ENCODE measurements around the gene C19orf38.
"Not testable (repeated sequence)": the region's sequence is repeated elsewhere in the genome, so short reads cannot be mapped to it uniquely, and the experiment has no call there.

C19orf38 gene

DNA sequence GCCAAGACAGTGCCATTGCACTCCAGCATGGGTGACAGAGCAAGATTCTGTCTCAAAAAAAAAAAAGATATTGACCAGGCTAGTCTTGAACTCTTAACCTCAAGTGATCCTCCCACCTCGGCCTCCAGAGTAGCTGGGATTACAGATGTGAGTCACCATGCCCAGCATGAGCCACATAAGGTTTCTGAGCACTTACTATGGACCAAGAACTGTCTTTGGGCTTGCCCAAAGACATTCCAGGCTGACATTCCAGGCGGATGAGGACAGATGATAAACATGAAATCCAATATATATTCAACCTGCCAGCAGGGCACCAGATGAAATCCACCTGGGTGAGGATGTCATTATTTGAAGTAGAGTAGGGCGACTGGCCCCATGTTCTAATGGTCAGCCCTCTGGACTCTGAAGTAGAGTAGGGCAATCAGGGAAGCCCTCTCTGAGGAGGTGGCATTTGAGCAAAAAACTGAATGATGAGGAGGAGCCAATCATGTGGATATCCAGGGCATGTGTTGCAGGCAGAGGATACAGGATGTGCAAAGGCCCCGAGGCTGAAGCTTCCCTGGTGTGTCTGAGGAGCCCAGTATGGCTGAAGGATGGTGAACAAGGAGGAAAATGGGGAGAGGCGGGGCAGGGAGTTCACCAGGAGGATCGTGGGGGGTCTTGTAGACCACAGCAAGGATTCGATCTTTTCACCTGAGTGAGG lies 4.0 kb downstream of the C19orf38 start:
- DNase-seq (ENCODE audit: low read depth in 3 of 3) = no peak

DNA sequence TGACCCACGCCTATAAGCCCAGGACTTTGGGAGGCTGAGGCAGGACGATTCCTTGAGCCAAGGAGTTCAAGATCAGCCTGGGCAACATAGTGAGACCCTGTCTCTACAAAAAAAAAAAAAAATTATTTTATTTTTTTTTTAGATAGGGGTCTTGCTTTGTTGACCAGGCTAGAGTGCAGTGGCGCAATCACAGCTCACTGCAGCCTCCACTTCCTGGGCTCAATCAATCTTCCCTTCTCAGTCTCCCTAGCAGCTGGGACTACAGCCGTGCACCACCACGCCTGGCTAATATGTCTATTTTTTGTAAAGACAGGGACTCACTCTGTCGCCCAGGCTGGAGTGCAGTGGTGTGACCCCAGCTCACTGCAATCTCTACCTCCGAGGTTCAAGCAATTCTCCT lies 4.7 kb downstream of the C19orf38 start:
- DNase-seq (ENCODE audit: low read depth in 3 of 3) = no peak

DNA sequence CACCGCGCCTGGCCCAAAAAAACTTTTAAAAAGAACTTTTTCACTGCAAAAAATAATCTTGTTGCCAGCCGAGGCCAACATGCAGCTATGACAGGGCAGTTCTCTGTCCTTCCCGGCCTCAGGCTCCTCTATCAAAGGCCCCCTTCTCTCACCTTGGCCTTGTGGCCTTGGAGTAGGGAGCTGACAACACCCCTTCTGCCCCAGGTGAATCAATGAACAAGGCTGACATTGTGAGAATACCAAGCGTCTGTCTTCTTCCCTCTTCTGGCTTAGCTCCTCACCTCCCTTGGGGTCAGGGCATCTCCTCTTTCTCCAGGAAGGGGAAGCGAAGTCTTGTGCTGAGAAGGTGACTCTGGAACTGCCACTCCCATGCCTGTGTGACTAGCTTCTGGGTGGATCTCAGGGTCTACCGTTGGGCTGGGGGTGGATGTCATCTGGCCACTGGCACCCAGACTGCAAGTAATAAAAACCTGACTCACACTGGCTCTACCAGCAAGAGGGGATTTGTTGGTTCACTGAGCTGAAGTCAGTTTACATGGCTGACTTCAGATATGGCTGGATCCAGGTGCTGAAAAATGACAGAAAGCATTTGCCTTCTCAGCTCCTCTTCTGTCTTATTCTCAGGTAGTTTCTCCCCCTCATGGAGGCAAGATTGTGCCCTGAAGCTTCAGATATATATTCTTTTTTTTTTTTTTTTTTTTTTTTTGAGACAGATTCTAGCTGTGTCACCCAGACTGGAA lies 6.3 kb downstream of the C19orf38 start:
- DNase-seq (ENCODE audit: low read depth in 3 of 3) = no peak

DNA sequence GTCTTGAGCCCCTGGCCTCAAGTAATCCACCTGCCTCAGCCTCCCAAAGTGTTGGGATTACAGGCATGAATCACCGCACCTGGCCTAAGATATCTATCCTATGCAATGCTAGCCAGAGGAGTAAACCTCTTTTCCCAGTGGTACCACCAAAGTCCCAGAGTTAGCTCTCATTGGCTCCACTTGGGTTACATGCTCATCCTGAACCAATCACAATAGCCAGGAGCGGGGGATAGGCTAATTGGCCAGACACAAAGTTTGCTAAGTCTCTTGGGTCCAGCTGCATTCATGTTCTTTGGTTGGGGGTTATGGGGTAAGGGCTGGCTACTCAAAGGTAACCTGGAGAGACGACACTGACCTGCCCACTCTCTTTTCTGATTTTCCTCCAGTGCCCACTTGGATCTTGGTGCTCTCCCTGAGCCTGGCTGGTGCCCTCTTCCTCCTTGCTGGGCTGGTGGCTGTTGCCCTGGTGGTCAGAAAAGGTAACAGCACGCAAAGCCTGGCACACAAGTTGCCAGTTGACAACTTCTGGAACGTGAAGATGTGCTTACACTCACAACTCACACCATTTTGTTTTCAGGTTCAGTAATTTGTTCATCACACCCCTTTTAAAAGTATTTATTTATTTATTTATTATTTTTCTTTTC lies 7.8 kb downstream of the C19orf38 start:
- DNase-seq (ENCODE audit: low read depth in 3 of 3) = no peak

DNA sequence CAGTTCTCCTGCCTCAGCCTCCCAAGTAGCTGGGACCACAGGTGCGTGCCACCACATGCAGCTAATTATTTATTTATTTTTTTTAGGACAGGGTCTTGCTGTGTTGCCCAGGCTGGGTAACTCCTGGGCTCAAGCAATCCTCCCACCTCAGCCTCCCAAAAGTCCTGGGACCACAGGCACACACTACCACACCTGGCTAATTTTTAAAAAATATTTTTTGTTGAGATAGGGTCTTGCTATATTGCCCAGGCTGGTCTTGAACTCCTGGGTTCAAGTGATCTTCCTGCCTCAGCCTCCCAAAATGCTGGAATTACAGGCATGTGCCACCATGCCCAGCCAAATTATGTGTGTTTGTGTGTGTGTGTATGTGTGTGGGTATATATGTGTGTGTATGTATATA lies 8.7 kb downstream of the C19orf38 start:
- DNase-seq (ENCODE audit: low read depth in 3 of 3) = not testable (repeated sequence)

DNA sequence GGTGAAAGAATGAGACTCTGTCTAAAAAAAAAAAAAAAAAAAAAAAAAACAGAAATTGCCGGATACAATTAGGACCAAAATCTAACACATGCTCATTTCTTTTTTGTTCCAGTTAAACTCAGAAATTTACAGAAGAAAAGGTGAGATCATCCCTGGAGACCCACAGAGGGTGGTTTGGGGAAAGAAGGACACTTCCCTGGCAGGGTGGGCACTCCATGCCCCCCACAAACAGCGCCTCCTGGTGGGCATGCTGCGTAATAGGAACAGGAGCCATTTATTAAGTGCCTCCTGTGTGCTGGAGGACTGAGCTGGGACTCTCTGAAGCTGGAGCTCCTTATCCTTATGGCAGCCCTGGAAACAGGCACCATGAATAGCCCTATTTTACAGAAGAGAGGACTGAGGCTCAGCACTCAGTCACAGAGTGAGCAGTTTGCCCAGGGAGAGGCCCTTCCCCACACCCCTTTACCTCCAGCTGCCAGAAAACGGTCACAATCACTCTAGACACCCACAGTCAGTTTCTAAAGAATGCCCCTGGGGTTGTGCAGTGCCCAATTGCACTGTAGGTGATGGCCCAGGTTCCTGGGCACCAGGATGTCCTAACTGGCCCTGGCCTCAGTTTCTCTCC lies 10.1 kb downstream of the C19orf38 start:
- DNase-seq (ENCODE audit: low read depth in 3 of 3) = no peak

DNA sequence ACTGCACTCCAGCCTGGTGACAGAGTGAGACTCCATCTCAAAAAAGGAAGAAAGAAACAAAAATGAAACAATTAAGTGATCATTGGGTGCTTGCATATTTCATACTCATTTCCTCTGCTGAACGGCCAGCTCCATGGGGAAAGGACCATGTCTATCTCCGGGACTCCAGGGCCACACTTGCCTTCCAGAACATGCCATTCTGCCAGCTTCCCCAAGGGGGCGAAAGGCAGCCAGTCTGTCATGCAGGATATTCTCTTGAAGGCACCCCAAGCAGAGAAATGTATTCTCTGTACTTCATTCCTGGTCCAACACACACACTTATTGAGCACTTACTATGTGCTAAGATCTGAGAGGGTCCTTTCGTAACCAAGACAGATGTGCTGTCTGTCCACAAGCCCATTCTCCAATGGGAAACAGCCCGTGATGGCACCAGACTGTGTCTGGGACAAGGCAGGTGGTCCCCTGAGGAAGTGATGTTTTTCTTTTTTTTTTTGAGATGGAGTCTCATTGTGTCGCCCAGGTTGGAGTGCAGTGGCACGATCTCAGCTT lies 13.0 kb downstream of the C19orf38 start:
- no peak for DNase-seq (ENCODE audit: low read depth in 3 of 3)

DNA sequence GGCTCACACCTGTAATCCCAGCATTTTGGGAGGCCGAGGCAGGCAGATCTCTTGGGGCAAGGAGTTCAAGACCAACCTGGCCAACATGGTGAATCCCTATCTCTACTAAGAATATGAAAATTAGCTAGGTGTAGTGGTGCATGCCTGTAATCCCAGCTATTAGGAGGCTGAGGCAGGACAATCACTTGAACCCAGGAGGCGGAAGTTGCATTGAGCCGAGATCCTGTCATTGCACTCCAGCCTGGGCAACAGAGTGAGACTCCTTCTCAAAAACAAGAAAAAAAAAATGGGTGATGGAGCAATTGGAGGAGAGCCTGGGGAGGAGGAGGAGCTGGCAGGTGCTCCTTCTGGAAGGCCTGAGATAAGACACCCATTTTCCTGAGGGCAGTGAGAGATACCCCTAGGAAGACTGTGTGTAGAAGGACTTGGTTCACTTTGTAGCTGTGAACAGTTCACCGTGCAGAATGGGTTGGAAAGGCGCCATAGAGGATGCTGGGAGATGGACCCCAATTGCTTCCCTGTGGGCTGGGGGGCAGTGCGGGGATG lies 14.4 kb downstream of the C19orf38 start:
- no peak for DNase-seq (ENCODE audit: low read depth in 3 of 3)

DNA sequence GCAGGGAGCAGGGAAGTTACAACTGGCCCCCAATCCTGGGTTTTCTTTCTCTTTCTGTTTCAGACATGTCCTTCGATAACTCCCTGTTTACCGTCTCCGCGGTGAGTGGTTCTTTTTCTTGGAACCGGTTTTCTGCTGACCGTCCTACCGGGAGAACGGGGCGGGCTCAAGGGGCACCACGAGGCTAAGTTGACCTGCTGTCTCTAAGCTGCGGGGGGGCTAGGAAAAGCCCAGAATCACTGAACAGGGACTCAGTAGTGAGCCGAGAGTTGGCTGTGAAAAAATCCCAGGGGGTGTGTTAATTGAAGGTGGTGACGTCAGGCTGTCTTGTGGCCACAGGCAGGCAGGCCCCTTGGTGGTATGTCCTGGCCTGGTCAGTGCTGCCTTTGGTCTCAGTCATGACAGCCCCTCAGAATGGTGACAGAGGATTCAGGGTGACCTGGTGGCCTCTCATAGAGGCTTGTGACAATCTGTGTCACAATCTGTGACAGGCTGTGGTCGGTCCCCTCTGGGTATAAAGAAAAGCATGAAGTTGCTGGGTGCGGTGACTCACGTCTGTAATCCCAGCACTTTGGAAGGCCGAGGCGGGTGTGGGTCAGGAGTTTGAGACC lies 15.0 kb downstream of the C19orf38 start:
- no peak for DNase-seq (ENCODE audit: low read depth in 3 of 3)

DNA sequence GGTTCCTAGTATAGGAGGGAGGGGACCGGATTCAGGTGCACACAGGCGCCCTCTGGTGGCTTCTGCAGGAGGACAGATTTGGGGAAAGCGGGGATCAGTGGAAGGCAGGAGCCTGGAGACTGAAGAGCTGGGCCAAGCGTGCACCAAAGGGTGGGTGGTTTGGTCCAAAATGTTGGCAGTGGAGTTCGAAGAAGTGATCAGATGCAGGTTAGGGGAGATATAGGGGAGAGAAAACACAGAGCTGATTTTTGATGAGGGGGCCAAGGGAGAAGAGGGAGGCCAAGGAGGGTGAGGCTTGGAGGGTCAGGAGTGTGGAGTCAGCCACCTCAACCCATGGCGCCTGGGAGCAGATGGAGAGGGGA lies 16.3 kb downstream of the C19orf38 start:
- DNase-seq (ENCODE audit: low read depth in 3 of 3) = peak; percentile 67 to 80 (median 73)

DNA sequence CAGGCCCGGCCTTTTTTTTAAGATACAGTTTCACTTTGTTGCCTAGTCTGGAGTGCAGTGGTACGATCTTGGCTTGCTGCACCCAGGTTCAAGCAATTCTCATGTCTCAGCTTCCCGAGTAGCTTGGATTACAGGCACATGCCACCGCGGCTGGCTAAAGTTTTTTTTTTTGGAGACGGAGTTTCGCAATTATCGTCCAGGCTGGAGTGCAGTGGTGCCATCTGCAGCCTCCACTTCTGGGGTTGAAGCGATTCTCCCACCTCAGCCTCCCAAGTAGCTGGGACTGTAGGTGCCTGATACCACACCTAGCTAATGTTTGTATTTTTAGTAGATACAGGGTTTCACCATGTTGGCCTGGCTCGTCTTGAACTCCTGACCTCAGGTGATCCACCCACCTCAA lies 18.3 kb downstream of the C19orf38 start:
- DNase-seq (ENCODE audit: low read depth in 3 of 3) = no peak

DNA sequence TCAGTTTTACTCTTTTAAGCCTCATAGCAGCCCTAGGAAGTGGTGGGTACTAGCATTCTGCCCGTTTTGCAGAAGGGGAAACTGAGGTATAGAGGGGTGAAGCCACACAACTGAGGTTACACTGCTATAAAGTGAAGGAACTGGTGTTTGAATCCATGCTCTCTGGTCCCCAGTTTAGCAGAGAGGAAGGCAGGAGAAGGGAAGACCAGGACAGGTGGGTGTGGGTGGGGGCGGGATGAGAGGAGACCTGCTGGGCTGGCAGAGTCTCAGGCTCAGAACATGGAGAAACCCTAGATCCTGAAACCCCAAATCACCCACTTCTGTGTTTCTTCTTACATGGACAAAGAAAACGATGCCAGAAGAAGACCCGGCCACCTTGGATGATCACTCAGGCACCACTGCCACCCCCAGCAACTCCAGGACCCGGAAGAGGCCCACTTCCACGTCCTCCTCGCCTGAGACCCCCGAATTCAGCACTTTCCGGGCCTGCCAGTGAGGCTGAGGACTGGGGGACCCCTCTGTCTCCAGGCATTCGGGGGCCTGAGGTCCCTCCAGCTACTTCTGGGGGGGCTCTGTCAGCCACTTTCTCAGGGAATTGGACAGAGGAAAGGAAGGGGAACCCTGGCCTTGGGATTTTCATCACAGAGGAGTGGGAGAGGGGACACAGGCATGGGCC lies 20.8 kb downstream of the C19orf38 start:
- no peak for DNase-seq (ENCODE audit: low read depth in 3 of 3)

DNA sequence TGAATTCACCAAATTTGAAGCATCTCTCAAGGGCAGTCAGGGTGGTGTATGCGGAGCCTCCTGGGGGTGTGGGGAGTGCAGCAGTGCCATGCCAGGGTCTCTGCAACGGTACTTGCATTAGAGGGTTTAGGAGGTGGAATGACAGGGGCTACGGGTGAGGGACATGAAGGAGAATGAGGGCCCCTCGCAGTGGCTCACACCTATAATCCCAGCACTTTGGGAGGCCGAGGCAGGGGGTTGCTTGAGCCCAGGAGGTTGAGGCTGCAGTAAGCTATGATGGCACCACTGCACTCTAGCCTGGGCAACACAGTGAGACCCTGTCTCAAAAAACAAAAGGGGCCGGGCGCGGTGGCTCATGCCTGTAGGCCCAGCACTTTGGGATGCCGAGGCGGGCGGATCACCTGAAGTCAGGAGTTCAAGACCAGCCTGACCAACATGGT lies 21.7 kb downstream of the C19orf38 start:
- DNase-seq (ENCODE audit: low read depth in 3 of 3) = not testable (repeated sequence)

DNA sequence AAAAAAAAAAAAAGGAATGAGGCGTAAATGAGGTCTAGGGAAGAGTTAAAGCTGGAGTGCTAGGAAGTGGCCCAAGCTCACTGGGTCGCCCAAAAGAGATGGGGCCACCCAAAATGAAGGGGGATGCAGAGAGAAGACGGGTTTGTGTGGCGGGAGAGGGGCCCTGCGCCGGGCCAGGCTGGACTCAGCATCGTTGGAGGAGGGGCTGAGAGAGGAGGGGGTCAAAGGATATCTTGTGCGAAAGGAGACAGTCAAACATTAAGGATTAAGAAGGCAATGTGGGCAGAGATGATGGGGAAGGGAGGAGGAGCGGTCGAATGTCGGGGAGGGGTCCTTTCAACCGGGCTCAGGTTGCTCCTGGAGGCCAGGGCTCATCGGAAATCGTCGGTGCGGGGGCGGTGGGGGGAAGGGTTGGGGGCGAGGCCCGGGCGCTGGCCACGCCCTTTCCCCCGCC lies 22.3 kb downstream of the C19orf38 start:
- no peak for DNase-seq (ENCODE audit: low read depth in 3 of 3)

DNA sequence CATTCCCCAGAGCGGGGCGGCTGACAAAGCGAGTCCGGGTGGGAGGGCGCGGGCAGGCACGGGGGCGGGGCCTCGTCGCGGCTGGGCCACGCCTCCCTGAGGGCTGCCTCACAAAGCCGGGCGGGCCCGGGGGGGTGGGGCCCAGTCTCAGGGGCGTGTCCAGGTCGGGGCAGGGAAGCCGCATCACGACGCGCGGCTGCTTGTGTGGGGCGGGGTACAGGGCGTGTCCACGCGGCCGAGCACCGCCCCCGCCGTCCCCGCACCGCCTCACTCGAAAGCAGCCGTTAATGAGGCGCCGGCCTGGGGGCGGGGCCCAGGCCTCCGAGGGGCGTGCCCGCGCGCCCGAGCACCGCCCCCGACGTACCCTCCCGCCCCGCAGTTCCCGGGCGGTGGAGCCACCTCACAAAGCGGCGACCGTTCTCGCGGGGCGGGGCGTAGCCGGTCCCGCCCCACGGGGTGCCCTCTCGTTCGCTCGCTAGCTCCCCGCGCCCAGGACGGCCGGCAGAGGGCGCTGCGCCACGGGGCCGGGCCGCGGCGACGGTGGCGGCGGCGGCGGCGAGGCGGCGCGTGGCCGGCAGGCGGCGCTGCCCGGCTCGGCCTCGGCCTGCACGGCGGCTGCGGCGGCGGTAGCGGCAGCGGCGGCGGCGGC lies 22.9 kb downstream of the C19orf38 start, which contains the start of gene CARM1:
TSS of gene CARM1 (plus strand) at position 599 of the 649 bp plus-strand sequence. CDS start 150 bp downstream, outside the sequence.
- peak; percentile 99 for DNase-seq (ENCODE audit: low read depth in 3 of 3)

DNA sequence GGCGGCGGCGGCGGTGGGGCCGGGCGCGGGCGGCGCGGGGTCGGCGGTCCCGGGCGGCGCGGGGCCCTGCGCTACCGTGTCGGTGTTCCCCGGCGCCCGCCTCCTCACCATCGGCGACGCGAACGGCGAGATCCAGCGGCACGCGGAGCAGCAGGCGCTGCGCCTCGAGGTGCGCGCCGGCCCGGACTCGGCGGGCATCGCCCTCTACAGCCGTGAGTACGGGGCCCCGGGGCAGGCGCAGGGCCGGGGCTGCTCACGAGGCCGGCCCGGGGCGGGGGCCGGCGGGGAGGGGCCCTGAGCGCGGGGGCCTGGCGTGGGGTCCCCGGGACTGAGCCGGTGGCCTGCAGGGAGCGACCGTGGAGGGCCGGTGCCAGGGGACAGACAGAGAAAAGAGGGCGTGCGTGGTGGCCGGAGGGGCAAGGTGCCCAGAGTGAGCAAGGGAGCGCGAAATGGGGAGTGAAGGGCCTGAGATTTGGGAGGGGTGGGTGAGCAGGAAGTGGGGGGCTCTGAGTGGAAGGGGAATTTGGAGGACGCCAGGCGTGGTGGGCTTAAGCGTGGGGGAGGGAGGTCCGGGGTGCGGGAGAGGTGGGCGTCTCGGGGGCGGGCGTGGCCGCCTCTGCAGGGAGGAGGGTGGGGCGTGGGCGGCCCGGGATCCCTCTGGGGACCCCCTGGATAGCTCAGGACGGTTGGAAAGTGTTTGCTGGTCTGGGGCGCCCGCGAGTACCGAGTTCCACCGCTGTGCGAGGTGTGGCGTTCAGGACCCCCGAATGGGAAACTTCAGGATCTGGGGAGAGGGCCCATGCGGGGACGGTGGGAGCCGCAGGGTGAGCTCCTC lies 23.7 kb downstream of the C19orf38 start:
- no peak for DNase-seq (ENCODE audit: low read depth in 3 of 3)

DNA sequence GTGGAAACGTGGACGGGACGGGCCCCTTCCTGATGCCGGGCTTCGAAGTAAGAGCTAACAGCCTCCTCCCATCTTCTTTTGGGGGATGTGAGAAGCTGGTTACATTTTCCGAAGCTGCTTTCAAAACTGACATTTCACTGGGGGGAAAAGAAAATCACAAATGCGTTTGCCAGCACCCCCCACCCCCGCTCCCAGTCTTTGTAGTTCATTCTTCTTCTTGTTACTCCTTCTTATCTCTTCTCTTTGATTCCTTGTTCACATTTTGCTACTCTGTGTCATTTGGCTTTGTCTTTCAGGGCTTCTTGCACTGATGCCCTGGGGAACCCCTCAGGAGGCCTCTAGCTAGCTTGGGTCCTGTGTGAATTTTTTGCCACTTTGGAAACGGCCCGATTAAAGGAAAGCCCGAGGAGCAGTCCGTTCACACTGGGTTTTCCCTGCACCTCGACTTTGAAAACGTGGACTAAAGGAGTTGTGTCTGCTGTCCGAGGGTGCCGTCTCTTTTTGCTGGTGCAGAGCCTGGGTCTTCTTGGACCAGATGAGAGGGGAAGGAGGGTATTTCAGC lies 24.4 kb downstream of the C19orf38 start:
- no peak for DNase-seq (ENCODE audit: low read depth in 3 of 3)

DNA sequence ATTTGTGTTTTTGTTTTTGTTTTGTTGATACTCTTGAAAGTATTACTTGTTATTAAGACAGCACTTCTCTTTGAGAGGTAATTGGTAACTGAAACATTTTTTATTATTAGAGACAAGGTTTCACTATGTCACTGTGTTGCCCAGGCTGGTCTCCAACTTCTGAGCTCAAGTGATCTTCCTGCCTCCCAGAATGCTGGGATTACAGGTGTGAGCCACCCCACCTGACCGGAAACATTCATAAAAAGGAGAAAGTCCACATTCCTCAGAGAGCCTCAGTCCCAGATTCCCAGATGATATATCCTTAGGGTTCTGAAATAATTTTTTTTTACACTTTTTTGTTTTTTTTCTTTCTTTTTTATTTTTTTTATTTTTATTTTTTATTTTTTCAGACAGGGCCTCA lies 25.8 kb downstream of the C19orf38 start:
- no peak for DNase-seq (ENCODE audit: low read depth in 3 of 3)
